Measurements from ENCODE around the gene AOPEP.

The AOPEP gene

GRCh38 chr9:95135756-95136155, 409.3 kb downstream of the AOPEP start:
- H3K27ac ChIP-seq, result no peak overlapping the region; the same call in 1 of the 2 replicates

More at GRCh38 chr9:95135756-95136155, 409.3 kb downstream of the AOPEP start:
- no peak for TF ChIP-seq CTCF (conservative IDR thresholded peaks at IDR 0.05)
